ENCODE measurements around the gene EMILIN2.
"Not testable (repeated sequence)": the region's sequence is repeated elsewhere in the genome, so short reads cannot be mapped to it uniquely, and the experiment has no call there.

GRCh38 chr18:2837290-2837689, 9.5 kb upstream of the EMILIN2 start:
- TF ChIP-seq CTCF (conservative IDR thresholded peaks at IDR 0.05; ENCODE audit: low read length); EZH2phosphoT487 (IDR thresholded peaks at IDR 0.05; ENCODE audit: borderline replicate concordance, low read depth, low read length): not testable (repeated sequence)
